ENCODE data around the gene PCDHGA2. TPM values are rescaled to one million over a fixed set of nuclear protein-coding genes. Genes with fewer than 3 reads are reported as not detected.
"Not testable (repeated sequence)": the region's sequence is repeated elsewhere in the genome, so short reads cannot be mapped to it uniquely, and the experiment has no call there.

PCDHGA2 gene
- total RNA-seq, 1 experiment from 2014 or later, result not detected

DNA sequence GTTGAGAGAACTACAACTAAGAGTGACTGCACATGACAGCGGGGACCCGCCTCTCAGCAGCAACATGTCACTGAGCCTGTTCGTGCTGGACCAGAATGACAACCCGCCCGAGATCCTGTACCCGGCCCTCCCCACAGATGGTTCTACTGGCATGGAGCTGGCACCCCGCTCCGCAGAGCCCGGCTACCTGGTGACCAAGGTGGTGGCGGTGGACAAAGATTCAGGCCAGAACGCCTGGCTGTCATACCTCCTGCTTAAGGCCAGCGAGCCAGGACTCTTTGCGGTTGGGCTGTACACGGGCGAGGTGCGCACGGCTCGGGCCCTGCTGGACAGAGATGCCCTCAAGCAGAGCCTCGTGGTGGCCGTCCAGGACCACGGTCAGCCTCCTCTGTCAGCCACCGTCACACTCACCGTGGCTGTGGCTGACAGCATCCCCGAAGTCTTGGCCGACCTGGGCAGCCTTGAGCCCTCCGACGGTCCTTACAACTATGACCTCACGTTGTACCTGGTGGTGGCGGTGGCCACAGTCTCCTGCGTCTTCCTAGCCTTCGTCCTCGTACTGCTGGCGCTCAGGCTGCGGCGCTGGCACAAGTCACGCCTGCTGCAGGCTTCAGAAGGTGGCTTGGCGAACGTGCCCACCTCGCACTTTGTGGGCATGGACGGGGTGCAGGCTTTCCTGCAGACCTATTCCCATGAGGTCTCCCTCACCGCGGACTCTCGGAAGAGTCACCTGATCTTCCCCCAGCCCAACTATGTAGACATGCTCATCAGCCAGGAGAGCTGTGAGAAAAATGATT lies 46.1 kb downstream of the PCDHGA2 start:
- DNase-seq, result no peak
- no peaks in the 10 kb centered on the region for H3K27me3 ChIP-seq (ENCODE audit: control insufficient read depth, insufficient read depth, low read length)
- H3K36me3 ChIP-seq (replicated peaks; ENCODE audit: control insufficient read depth, insufficient read depth, low read length), result no peaks in the 10 kb centered on the region
- no peak overlapping the region for H3K4me3 ChIP-seq (ENCODE audit: insufficient read depth, low read depth, low read length)

DNA sequence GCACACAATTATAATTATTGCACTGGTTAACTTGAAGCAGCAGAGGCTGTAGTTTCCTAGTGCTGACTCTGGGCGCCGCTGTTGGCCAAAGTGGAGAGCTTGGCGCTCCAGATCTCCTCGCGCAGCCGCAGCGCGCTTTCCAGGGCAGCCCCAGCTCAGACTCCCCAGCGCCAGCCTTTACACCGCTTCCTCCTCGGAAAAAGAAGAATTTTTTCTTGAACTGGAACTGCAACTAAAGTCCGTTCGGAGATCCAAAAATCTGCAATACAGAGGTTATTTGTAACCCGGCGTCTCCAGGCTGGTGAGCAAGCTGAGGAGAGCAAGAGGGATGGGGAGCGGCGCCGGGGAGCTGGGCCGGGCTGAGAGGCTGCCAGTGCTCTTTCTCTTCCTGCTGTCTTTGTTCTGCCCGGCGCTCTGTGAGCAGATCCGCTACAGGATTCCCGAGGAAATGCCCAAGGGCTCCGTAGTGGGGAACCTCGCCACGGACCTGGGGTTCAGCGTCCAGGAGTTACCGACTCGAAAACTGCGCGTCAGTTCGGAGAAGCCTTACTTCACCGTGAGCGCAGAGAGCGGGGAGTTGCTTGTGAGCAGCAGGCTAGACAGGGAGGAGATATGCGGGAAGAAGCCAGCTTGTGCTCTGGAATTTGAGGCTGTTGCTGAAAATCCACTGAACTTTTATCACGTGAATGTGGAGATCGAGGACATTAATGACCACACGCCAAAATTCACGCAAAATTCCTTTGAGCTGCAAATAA lies 49.2 kb downstream of the PCDHGA2 start, which contains the start of gene PCDHGB4:
PCDHGB4 (plus strand) TSS at position 142 of the 755 bp plus-strand sequence; CDS start at position 329, 187 bp downstream.
- H3K4me3 ChIP-seq (ENCODE audit: insufficient read depth, low read depth, low read length), result peak within 1 kb of the TSS; percentile 41; the same call in 1 of the 2 replicates
- peak; percentile 50 for DNase-seq
- H3K36me3 ChIP-seq (replicated peaks; ENCODE audit: control insufficient read depth, insufficient read depth, low read length); H3K27me3 ChIP-seq (ENCODE audit: control insufficient read depth, insufficient read depth, low read length): not testable (repeated sequence)

DNA sequence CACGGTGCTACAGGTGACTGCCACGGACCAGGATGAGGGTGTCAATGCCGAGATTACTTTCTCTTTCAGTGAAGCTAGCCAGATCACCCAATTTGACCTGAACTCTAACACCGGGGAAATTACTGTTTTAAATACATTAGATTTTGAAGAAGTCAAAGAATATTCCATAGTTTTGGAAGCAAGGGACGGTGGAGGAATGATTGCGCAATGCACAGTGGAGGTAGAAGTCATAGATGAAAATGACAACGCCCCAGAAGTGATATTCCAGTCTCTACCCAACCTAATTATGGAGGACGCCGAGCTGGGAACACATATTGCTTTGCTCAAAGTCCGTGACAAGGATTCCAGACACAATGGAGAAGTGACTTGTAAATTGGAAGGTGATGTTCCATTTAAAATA lies 50.1 kb downstream of the PCDHGA2 start:
- DNase-seq, result no peak
- Histone ChIP-seq H3K27me3 (ENCODE audit: control insufficient read depth, insufficient read depth, low read length) (no peaks in the 10 kb centered on the region), H3K36me3 (replicated peaks; ENCODE audit: control insufficient read depth, insufficient read depth, low read length) (no peaks in the 10 kb centered on the region), H3K4me3 (ENCODE audit: insufficient read depth, low read depth, low read length) (no peak overlapping the region)

DNA sequence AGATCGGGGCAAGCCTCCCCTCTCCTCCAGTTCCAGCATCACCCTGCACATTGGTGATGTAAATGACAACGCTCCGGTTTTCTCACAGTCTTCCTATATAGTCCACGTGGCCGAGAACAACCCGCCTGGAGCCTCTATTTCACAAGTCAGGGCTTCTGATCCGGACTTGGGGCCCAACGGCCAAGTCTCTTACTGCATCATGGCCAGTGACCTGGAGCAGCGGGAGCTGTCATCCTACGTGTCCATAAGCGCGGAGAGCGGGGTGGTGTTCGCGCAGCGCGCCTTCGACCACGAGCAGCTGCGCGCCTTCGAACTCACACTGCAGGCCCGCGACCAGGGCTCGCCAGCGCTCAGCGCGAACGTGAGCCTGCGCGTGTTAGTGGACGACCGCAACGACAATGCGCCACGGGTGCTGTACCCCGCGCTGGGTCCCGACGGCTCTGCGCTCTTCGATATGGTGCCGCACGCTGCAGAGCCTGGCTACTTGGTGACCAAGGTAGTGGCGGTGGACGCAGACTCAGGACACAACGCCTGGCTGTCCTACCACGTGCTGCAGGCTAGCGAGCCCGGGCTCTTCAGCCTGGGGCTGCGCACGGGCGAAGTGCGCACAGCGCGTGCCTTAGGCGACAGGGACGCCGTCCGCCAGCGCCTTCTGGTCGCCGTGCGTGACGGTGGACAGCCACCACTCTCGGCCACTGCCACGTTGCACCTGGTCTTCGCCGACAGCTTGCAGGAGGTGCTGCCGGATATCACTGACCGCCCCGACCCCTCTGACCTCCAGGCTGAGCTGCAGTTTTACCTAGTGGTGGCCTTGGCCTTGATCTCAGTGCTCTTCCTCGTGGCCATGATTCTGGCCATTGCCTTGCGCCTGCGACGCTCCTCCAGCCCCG lies 50.8 kb downstream of the PCDHGA2 start:
- no peak for DNase-seq
- no peak overlapping the region for H3K4me3 ChIP-seq (ENCODE audit: insufficient read depth, low read depth, low read length)
- H3K36me3 ChIP-seq (replicated peaks; ENCODE audit: control insufficient read depth, insufficient read depth, low read length), result no peaks in the 10 kb centered on the region
- H3K27me3 ChIP-seq (ENCODE audit: control insufficient read depth, insufficient read depth, low read length), result no peaks in the 10 kb centered on the region

DNA sequence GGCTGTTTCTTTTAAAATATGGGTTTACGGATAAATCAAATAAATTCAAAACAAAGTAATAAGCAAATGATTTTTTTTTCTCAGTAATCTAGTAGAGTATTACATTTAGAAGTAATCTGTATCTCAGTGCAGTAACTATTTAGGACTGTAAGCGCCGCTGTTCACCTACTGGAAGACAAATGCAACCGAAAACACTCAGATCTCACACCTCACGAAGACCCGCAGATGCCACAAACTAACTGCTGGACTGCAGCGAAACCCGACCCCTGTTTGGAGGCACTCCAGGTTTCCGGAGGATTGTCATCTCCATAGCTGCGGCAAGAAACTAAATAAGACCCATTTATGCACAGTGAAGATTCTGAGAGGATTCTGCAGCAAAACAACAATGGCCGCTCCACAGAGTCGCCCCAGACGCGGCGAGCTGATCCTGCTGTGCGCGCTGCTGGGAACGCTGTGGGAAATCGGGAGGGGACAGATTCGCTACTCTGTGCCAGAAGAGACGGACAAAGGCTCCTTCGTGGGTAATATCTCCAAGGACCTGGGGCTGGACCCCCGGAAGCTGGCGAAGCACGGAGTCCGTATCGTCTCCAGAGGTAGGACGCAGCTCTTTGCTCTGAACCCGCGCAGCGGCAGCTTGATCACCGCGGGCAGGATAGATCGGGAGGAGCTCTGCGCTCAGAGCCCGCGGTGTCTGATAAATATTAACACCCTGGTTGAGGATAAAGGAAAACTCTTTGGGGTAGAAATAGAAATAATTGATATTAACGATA lies 54.1 kb downstream of the PCDHGA2 start, which contains the start of gene PCDHGA8:
PCDHGA8 (plus strand) TSS at position 205 of the 770 bp plus-strand sequence; CDS start at position 386, 181 bp downstream.
- no peaks in the 10 kb centered on the region for H3K36me3 ChIP-seq (replicated peaks; ENCODE audit: control insufficient read depth, insufficient read depth, low read length)
- H3K27me3 ChIP-seq (ENCODE audit: control insufficient read depth, insufficient read depth, low read length), result no peaks in the 10 kb centered on the region
- H3K4me3 ChIP-seq (ENCODE audit: insufficient read depth, low read depth, low read length), result no peak within 1 kb of the TSS
- DNase-seq, result no peak

Other genes starting within 250 kb of the PCDHGA2 start
- gene PCDHB2, start 244.1 kb upstream of the PCDHGA2 start, total RNA-seq (2014; rRNA removed; shearing (Covaris generic)), result 0.69 and 1.9 TPM in 2 replicates
- gene PCDHB3, start 238.3 kb upstream of the PCDHGA2 start, total RNA-seq (2014; rRNA removed; shearing (Covaris generic)), result 0.21 and 0.26 TPM in 2 replicates
- gene PCDHB4, start 216.9 kb upstream of the PCDHGA2 start, total RNA-seq (2014; rRNA removed; shearing (Covaris generic)), result 0.35 and 0.41 TPM in 2 replicates
- gene PCDHB5, start 203.6 kb upstream of the PCDHGA2 start, total RNA-seq (2014; rRNA removed; shearing (Covaris generic)), result 0.07 TPM in 2 replicates
- gene PCDHB6, start 188.7 kb upstream of the PCDHGA2 start, total RNA-seq (2014; rRNA removed; shearing (Covaris generic)), result not detected in 2 replicates
- gene PCDHB7, start 166.1 kb upstream of the PCDHGA2 start, total RNA-seq (2014; rRNA removed; shearing (Covaris generic)), result 0.03 TPM in 1 of 2 replicates, not detected in the other
- gene PCDHB8, start 161.0 kb upstream of the PCDHGA2 start, total RNA-seq (2014; rRNA removed; shearing (Covaris generic)), result not detected in 2 replicates
- gene PCDHB16, start 156.4 kb upstream of the PCDHGA2 start, total RNA-seq (2014; rRNA removed; shearing (Covaris generic)), result 0.03 and 0.07 TPM in 2 replicates
- gene PCDHB9, start 151.6 kb upstream of the PCDHGA2 start, total RNA-seq (2014; rRNA removed; shearing (Covaris generic)), result not detected in 2 replicates
- 0.03 and 0.33 TPM in 2 replicates for gene PCDHB10, start 146.4 kb upstream of the PCDHGA2 start, total RNA-seq (2014; rRNA removed; shearing (Covaris generic))
- 0.03 and 0.18 TPM in 2 replicates for gene PCDHB11, start 139.1 kb upstream of the PCDHGA2 start, total RNA-seq (2014; rRNA removed; shearing (Covaris generic))
- not detected in 2 replicates for gene PCDHB12, start 130.0 kb upstream of the PCDHGA2 start, total RNA-seq (2014; rRNA removed; shearing (Covaris generic))
- 0.03 TPM in 1 of 2 replicates, not detected in the other for gene PCDHB13, start 124.8 kb upstream of the PCDHGA2 start, total RNA-seq (2014; rRNA removed; shearing (Covaris generic))
- 0.10 and 0.26 TPM in 2 replicates for gene PCDHB14, start 115.4 kb upstream of the PCDHGA2 start, total RNA-seq (2014; rRNA removed; shearing (Covaris generic))
- gene PCDHB15, start 93.4 kb upstream of the PCDHGA2 start, total RNA-seq (2014; rRNA removed; shearing (Covaris generic)), result not detected in 2 replicates
- gene SLC25A2, start 34.7 kb upstream of the PCDHGA2 start, total RNA-seq (2014; rRNA removed; shearing (Covaris generic)), result 0.14 TPM in 1 of 2 replicates, not detected in the other
- gene TAF7, start 18.0 kb upstream of the PCDHGA2 start, total RNA-seq (2014; rRNA removed; shearing (Covaris generic)), result 39.5 and 41.8 TPM in 2 replicates
- gene PCDHGA1, start 8.2 kb upstream of the PCDHGA2 start, total RNA-seq (2014; rRNA removed; shearing (Covaris generic)), result not detected in 2 replicates
- 0.14 TPM in 1 of 2 replicates, not detected in the other for gene PCDHGA3, start 5.1 kb downstream of the PCDHGA2 start, total RNA-seq (2014; rRNA removed; shearing (Covaris generic))
- gene PCDHGB1, start 11.3 kb downstream of the PCDHGA2 start, total RNA-seq (2014; rRNA removed; shearing (Covaris generic)), result not detected in 2 replicates
- gene PCDHGA4, start 16.3 kb downstream of the PCDHGA2 start, total RNA-seq (2014; rRNA removed; shearing (Covaris generic)), result 0.03 TPM in 1 of 2 replicates, not detected in the other
- 0.03 TPM in 1 of 2 replicates, not detected in the other for gene PCDHGB2, start 21.2 kb downstream of the PCDHGA2 start, total RNA-seq (2014; rRNA removed; shearing (Covaris generic))
- gene PCDHGA5, start 25.4 kb downstream of the PCDHGA2 start, total RNA-seq (2014; rRNA removed; shearing (Covaris generic)), result not detected in 2 replicates
- gene PCDHGB3, start 31.5 kb downstream of the PCDHGA2 start, total RNA-seq (2014; rRNA removed; shearing (Covaris generic)), result 0.26 TPM in 1 of 2 replicates, not detected in the other
- gene PCDHGA6, start 35.1 kb downstream of the PCDHGA2 start, total RNA-seq (2014; rRNA removed; shearing (Covaris generic)), result 0.04 TPM in 1 of 2 replicates, not detected in the other
- gene PCDHGA7, start 44.0 kb downstream of the PCDHGA2 start, total RNA-seq (2014; rRNA removed; shearing (Covaris generic)), result not detected in 2 replicates
- 0.66 and 1.4 TPM in 2 replicates for gene PCDHGB4, start 48.9 kb downstream of the PCDHGA2 start, total RNA-seq (2014; rRNA removed; shearing (Covaris generic))
- gene PCDHGA8, start 53.9 kb downstream of the PCDHGA2 start, total RNA-seq (2014; rRNA removed; shearing (Covaris generic)), result 0.22 TPM in 1 of 2 replicates, not detected in the other
- gene PCDHGB5, start 59.2 kb downstream of the PCDHGA2 start, total RNA-seq (2014; rRNA removed; shearing (Covaris generic)), result not detected in 2 replicates
- 0.04 and 0.10 TPM in 2 replicates for gene PCDHGA9, start 64.0 kb downstream of the PCDHGA2 start, total RNA-seq (2014; rRNA removed; shearing (Covaris generic))
- 1.7 and 1.9 TPM in 2 replicates for gene PCDHGB6, start 69.3 kb downstream of the PCDHGA2 start, total RNA-seq (2014; rRNA removed; shearing (Covaris generic))
- 0.35 and 0.78 TPM in 2 replicates for gene PCDHGA10, start 74.2 kb downstream of the PCDHGA2 start, total RNA-seq (2014; rRNA removed; shearing (Covaris generic))
- 4.4 and 4.6 TPM in 2 replicates for gene PCDHGB7, start 78.9 kb downstream of the PCDHGA2 start, total RNA-seq (2014; rRNA removed; shearing (Covaris generic))
- gene PCDHGA11, start 82.3 kb downstream of the PCDHGA2 start, total RNA-seq (2014; rRNA removed; shearing (Covaris generic)), result 0.21 and 0.30 TPM in 2 replicates
- gene PCDHGA12, start 91.7 kb downstream of the PCDHGA2 start, total RNA-seq (2014; rRNA removed; shearing (Covaris generic)), result 0.10 and 0.44 TPM in 2 replicates
- gene PCDHGC3, start 137.2 kb downstream of the PCDHGA2 start, total RNA-seq (2014; rRNA removed; shearing (Covaris generic)), result 27.4 and 31.7 TPM in 2 replicates
- gene PCDHGC4, start 146.3 kb downstream of the PCDHGA2 start, total RNA-seq (2014; rRNA removed; shearing (Covaris generic)), result 9.9 and 12.5 TPM in 2 replicates
- gene PCDHGC5, start 150.3 kb downstream of the PCDHGA2 start, total RNA-seq (2014; rRNA removed; shearing (Covaris generic)), result 0.44 and 1.8 TPM in 2 replicates